GM23338 (cell line): ENCODE data around the gene PBX3. TPM values are rescaled to one million over a fixed set of nuclear protein-coding genes. Genes with fewer than 3 reads are reported as not detected.

Experiments
- ATAC-seq: fragments of 200-7000 bp; cut with Tn5 transposase; 3 replicates; pipeline ENCODE4 v1.9.1; 2020
- DNase-seq: peaks from one replicate; pipeline ENCODE4 v3.0.0-alpha.2; 2015; ENCODE audit warnings: low spot score
- H2AFZ ChIP-seq: fragments of 200-600 bp; sonication (generic); 2 replicates; pipeline ENCODE4 v1.8.0; 2016; ENCODE audit warnings: antibody characterized with exemption, mild to moderate bottlenecking, moderate library complexity
- H3F3A ChIP-seq: fragments of 200-600 bp; sonication (generic); replicated peaks from 2 replicates; pipeline ENCODE4 v1.8.0; 2017; ENCODE audit warnings: antibody characterized with exemption, mixed run types, low read depth
- H3K27ac ChIP-seq: fragments of 200-600 bp; sonication (generic); 2 replicates; pipeline ENCODE4 v1.6.1; 2016; ENCODE audit warnings: low read depth
- H3K27me3 ChIP-seq: fragments of 200-600 bp; sonication (generic); 2 replicates; pipeline ENCODE4 v1.8.0; 2016; ENCODE audit warnings: mild to moderate bottlenecking, mixed run types, moderate library complexity; ENCODE audit not compliant: insufficient read depth
- H3K36me3 ChIP-seq: fragments of 200-600 bp; sonication (generic); 2 replicates; pipeline ENCODE4 v1.8.0; 2016; ENCODE audit warnings: mild to moderate bottlenecking; ENCODE audit not compliant: insufficient read depth
- H3K4me1 ChIP-seq: fragments of 200-600 bp; sonication (generic); 2 replicates; pipeline ENCODE4 v1.8.0; 2016; ENCODE audit warnings: mild to moderate bottlenecking, moderate library complexity; ENCODE audit not compliant: insufficient read depth
- H3K4me2 ChIP-seq: fragments of 200-600 bp; sonication (generic); 2 replicates; pipeline ENCODE4 v1.7.1; 2017; ENCODE audit warnings: mixed run types
- H3K4me3 ChIP-seq: fragments of 200-600 bp; sonication (generic); 2 replicates; pipeline ENCODE4 v1.6.1; 2016; ENCODE audit warnings: mixed run types
- H3K79me2 ChIP-seq: fragments of 200-600 bp; sonication (generic); replicated peaks from 2 replicates; pipeline ENCODE4 v1.8.0; 2017; ENCODE audit warnings: mild to moderate bottlenecking; ENCODE audit not compliant: insufficient read depth
- H3K9me2 ChIP-seq: fragments of 200-600 bp; sonication (generic); 2 replicates; pipeline ENCODE4 v1.8.0; 2017; ENCODE audit not compliant: insufficient read depth
- H4K20me1 ChIP-seq: fragments of 200-600 bp; sonication (generic); replicated peaks from 2 replicates; pipeline ENCODE4 v1.8.0; 2017; ENCODE audit warnings: mild to moderate bottlenecking; ENCODE audit not compliant: insufficient read depth
- H3K27ac Mint-ChIP-seq: 2 replicates; pipeline ENCODE4 v1.8.0; 2020; ENCODE audit warnings: inconsistent platforms, mild to moderate bottlenecking, moderate library complexity, mixed read lengths
- H3K27me3 Mint-ChIP-seq: 3 replicates; pipeline ENCODE4 v1.8.0; 2022; ENCODE audit warnings: low read depth, mild to moderate bottlenecking, moderate library complexity, mixed read lengths, inconsistent platforms; ENCODE audit not compliant: insufficient read depth, poor library complexity
- H3K36me3 Mint-ChIP-seq: 3 replicates; pipeline ENCODE4 v1.8.0; 2021; ENCODE audit warnings: low read depth, mild to moderate bottlenecking, inconsistent platforms, moderate library complexity, mixed read lengths
- H3K4me1 Mint-ChIP-seq: 3 replicates; pipeline ENCODE4 v1.8.0; 2020; ENCODE audit warnings: mild to moderate bottlenecking, inconsistent platforms, mixed read lengths
- H3K4me3 Mint-ChIP-seq: 3 replicates; pipeline ENCODE4 v1.8.0; 2021; ENCODE audit warnings: moderate library complexity, mild to moderate bottlenecking, inconsistent platforms, mixed read lengths
- H3K9me3 Mint-ChIP-seq: 3 replicates; pipeline ENCODE4 v1.8.0; 2020; ENCODE audit warnings: moderate library complexity, mild to moderate bottlenecking, inconsistent platforms, mixed read lengths
- CREB1 ChIP-seq: fragments of 250-450 bp; sonication (Bioruptor Pico); IDR thresholded peaks from 2 replicates; pipeline ENCODE4 v1.5.0; 2020; ENCODE audit warnings: low read depth, mild to moderate bottlenecking, moderate library complexity
- CTCF ChIP-seq, 2 experiments: fragments of 200-600 bp in 1 of 2; sonication (generic) in 1 of 2; conservative IDR thresholded peaks; 2 replicates each; pipeline versions ENCODE4 v1.5.1 to v1.6.1; 2016 to 2017; ENCODE audit warnings: antibody characterized with exemption in 2 of 2, low read depth in 2 of 2, mild to moderate bottlenecking in 2 of 2, moderate library complexity in 1 of 2
- ETS1 ChIP-seq: IDR thresholded peaks from 2 replicates; pipeline ENCODE4 v1.6.1; 2016; ENCODE audit warnings: antibody characterized with exemption
- EZH2 ChIP-seq: fragments of 200-600 bp; sonication (generic); IDR thresholded peaks from one replicate; pipeline ENCODE4 v1.8.0; 2017; ENCODE audit warnings: antibody characterized with exemption, mild to moderate bottlenecking, low read depth; ENCODE audit not compliant: unreplicated experiment
- EZH2phosphoT487 ChIP-seq: fragments of 200-600 bp; sonication (generic); IDR thresholded peaks from one replicate; pipeline ENCODE4 v1.8.1; 2018; ENCODE audit warnings: antibody characterized with exemption; ENCODE audit not compliant: unreplicated experiment
- REST ChIP-seq: IDR thresholded peaks from one replicate; pipeline ENCODE4 v1.6.1; 2018; ENCODE audit warnings: antibody characterized with exemption; ENCODE audit not compliant: unreplicated experiment
- STAT1 ChIP-seq: IDR thresholded peaks from one replicate; pipeline ENCODE4 v1.6.1; 2016; ENCODE audit warnings: antibody characterized with exemption; ENCODE audit not compliant: unreplicated experiment
- ZNF114 ChIP-seq: fragments of 250-450 bp; sonication (Bioruptor Pico); IDR thresholded peaks from 2 replicates; pipeline ENCODE4 v1.5.0; 2020; ENCODE audit warnings: mild to moderate bottlenecking, moderate library complexity
- ZNF331 ChIP-seq: fragments of 250-450 bp; sonication (Bioruptor Pico); IDR thresholded peaks from 2 replicates; pipeline ENCODE4 v1.5.0; 2020; ENCODE audit warnings: low read depth, mild to moderate bottlenecking, moderate library complexity
- ZNF462 ChIP-seq: fragments of 250-450 bp; sonication (Bioruptor Pico); IDR thresholded peaks from 2 replicates; pipeline ENCODE4 v1.5.0; 2020; ENCODE audit warnings: mild to moderate bottlenecking, moderate library complexity
- polyA plus RNA-seq: library from polyadenylated mRNA; unstranded; fragments of >200 nt; fragmentation: Nextera tagmentation; extraction: Ambion mirVana; gene quantifications from 2 replicates; pipeline ENCODE4 v1.2.1, GENCODE V29; 2016
- total RNA-seq: library from RNA; depleted of rRNA; stranded (reverse); fragments of >200 nt; shearing (Covaris generic); gene quantifications from 2 replicates; pipeline ENCODE4 v1.2.3, GENCODE V29; 2014

Gene PBX3
- total and polyA plus RNA-seq, 2 experiments from 2014 or later = 28.9 to 50.5 TPM

- no peak for TF ChIP-seq ZNF462 (CRISPR knock-in tag)
Observed at GRCh38 chr9:125984461-125984860, 237.3 kb downstream of the PBX3 start (continued).

- Mint-ChIP-seq H3K4me1 (no peaks in the 10 kb centered on the region), H3K36me3 (no peaks in the 10 kb centered on the region), H3K9me3 (peaks cover under 1% of the 10 kb centered on the region; the same call in 2 of the 3 replicates), H3K27ac (no peak overlapping the region), H3K27me3 (peaks cover 6% of the 10 kb centered on the region), H3K4me3 (no peak overlapping the region)
- no peak overlapping the region for H3K4me3 ChIP-seq
- DNase-seq (no peak), ATAC-seq (no peak)
- no peak overlapping the region for H3K27ac ChIP-seq
- no peaks in the 10 kb centered on the region for H3F3A ChIP-seq
- peaks cover 4% of the 10 kb centered on the region; the same call in 1 of the 2 replicates for H3K9me2 ChIP-seq
- no peaks in the 10 kb centered on the region for H4K20me1 ChIP-seq
- no peaks in the 10 kb centered on the region for H3K79me2 ChIP-seq
- H3K27me3 ChIP-seq = no peaks in the 10 kb centered on the region
- H3K36me3 ChIP-seq = no peaks in the 10 kb centered on the region
- no peak overlapping the region for H2AFZ ChIP-seq
- no peaks in the 10 kb centered on the region for H3K4me1 ChIP-seq
- no peak overlapping the region for H3K4me2 ChIP-seq
- TF ChIP-seq ZNF331 = no peak
- TF ChIP-seq ETS1 = no peak
- no peak for TF ChIP-seq EZH2
- TF ChIP-seq STAT1 = no peak
- TF ChIP-seq EZH2phosphoT487 = no peak
- TF ChIP-seq REST = no peak
- TF ChIP-seq ZNF114 = no peak
- no peak for TF ChIP-seq CTCF (conservative IDR thresholded peaks at IDR 0.05; ENCODE audit: low read depth in 2 of 2)
- TF ChIP-seq CREB1 (CRISPR knock-in tag) = no peak
Observed at GRCh38 chr9:125985142-125985997, 238.2 kb downstream of the PBX3 start.
